Prostate gland (tissue), 2 donors: ENCODE measurements around the gene COL13A1.

Experiments
- CTCF ChIP-seq, 4 experiments: fragments of 200-600 bp in 2 of 4; fragments of 450-650 bp in 2 of 4; sonication (generic) in 2 of 4; IDR thresholded peaks; 1 replicate in 3 of 4; 2 replicates in 1 of 4; pipeline ENCODE4 v1.5.1; 2016 to 2019; ENCODE audit warnings: antibody characterized with exemption in 4 of 4, mild to moderate bottlenecking in 2 of 4, moderate library complexity in 2 of 4
- POLR2A ChIP-seq: fragments of 450-650 bp; IDR thresholded peaks from one replicate; pipeline ENCODE4 v1.6.1; 2016; ENCODE audit warnings: antibody characterized with exemption, mild to moderate bottlenecking
- POLR2AphosphoS5 ChIP-seq: sonication (generic); formaldehyde crosslinking; IDR thresholded peaks from one replicate; pipeline ENCODE4 v1.6.1; 2017; ENCODE audit warnings: antibody characterized with exemption

DNA sequence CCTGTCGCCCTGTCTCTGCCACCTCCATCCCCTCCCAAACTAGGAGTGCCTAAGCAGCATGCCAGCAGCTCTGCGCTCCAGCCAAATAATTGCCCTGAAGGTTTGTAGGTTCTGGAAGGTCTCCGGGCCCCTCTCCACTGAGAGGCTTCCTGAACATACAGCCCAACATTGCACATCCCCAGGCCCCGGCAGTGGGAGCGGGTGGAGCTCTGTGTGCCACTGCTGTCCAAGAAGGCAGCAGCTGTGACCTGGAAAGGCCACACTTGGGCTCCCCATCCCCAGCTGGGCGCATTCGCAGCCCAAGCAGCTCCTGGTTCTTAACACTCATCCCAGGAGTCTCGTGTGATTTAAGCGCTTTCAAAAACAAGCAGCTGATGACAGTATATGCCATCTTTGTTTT lies 95.7 kb downstream of the COL13A1 start:
- TF ChIP-seq POLR2A (no peak), CTCF (IDR thresholded peaks at IDR 0.05) (no peak), POLR2AphosphoS5 (no peak)
